GOT3 (cell line): ENCODE measurements around the gene SLC5A12.

Experiments
- DNase-seq: peaks from one replicate; lab custom pipeline; 2025; ENCODE audit warnings: mixed read lengths; lab: John Stamatoyannopoulos, UW

The SLC5A12 gene

DNA sequence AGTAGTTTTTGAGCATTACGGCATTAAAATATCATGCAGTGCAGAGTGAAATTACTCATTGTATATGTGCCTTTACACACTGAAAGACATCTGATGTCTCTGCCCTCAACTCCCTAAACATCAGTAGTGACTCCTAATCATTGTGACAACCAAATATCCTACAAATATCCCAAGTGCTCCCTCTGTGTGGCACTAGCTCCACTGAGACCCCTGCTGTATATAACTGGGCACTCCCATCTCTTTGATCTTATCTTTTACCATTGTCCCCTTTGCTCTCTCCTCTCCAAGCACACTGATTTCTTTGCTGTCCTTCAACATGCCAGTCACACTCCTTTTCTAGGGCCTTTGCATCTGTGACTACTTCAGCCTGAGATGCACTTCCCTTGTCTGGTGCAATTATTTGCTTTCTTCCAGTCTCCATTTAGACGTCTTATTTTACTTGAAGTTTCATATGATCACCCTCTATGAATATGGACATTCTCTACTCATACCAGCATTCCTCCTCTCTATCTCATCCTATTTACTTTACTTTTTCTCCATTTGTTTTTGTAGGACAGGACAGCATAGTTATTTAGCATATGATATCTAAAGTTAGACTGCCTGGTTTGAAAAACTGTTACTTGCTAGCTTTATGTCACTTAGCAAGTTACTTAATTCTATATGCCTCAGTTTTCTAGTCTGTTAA, 2.4 kb downstream of the SLC5A12 start:
- no peak for DNase-seq

DNA sequence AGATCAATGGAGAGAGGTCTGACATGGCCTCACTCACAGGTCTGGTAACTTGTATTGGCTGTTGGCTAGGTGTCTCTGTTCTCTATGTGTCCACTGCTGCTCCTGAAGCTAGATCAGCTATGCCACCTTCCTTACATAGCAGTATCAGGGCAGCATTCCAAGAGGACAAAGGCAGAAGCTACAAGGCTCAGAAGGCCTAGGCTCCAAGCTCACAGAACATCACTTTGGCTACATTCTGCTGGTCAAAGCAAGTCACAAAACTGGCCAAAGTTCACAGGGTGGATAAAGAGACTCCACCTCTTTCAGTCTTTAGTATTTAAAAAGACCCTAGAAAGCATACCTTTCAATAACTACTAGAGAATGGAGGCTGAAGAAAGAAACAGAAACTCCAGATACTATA, 4.1 kb downstream of the SLC5A12 start:
- DNase-seq, result no peak

GRCh38 chr11:26715133-26715532, 6.7 kb downstream of the SLC5A12 start:
- DNase-seq, result no peak

DNA sequence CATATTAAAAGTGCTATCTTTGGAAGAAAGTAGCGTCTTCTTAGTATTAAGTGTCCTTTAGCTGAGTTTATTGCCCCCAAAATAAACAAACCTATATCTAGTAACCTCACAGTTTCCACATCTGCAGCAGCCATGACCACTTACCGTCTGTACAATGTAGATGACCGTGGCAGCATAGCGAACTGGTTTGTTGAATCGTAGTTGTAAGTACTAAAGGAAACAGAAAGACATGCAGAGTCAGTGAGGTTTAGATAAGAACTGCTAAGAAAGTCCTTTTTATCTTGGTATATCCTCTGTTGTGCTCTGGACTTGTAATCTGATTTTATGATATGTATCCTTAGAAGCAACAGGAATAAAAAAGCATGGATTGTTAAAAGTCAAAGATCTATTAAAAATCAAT, 9.4 kb downstream of the SLC5A12 start:
- no peak for DNase-seq

GRCh38 chr11:26710489-26710888, 11.4 kb downstream of the SLC5A12 start:
- no peak for DNase-seq

DNA sequence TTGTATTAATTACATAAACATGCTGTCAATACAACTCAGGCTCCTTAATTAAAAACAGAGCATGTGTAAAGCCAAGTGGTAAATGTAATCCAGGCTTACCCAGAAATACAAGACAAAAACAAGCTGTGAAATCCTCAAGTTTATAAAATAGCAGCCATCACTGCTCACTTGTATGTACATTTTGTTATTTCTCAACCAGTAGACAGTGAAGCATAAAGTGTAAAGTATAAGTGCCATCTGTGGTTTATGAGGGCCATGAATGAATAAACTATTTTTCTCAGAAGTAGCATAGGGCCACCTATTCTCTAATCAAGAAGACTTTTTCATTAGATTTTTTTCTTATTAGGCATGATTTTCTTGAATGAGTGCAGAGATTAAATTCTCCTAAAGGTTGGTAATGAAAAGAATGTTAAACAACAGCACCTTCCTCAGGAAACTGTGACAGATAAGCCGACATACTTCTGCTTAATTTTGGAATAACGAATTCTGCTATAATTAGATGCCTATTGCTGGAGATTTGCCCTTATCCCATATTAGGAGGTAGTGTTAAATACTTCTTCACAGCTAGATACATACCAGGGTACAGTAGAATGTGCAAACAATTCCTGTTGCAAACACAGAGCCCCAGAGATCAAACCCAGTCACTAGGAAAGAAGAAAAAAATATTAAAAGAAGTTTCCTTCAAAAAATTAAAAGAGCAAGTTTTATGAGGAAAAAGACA, 13.0 kb downstream of the SLC5A12 start:
- DNase-seq, result no peak

GRCh38 chr11:26706181-26706580, 15.7 kb downstream of the SLC5A12 start:
- DNase-seq, result no peak

- no peak for DNase-seq
Measured at GRCh38 chr11:26704249-26704648, 17.6 kb downstream of the SLC5A12 start.

DNA sequence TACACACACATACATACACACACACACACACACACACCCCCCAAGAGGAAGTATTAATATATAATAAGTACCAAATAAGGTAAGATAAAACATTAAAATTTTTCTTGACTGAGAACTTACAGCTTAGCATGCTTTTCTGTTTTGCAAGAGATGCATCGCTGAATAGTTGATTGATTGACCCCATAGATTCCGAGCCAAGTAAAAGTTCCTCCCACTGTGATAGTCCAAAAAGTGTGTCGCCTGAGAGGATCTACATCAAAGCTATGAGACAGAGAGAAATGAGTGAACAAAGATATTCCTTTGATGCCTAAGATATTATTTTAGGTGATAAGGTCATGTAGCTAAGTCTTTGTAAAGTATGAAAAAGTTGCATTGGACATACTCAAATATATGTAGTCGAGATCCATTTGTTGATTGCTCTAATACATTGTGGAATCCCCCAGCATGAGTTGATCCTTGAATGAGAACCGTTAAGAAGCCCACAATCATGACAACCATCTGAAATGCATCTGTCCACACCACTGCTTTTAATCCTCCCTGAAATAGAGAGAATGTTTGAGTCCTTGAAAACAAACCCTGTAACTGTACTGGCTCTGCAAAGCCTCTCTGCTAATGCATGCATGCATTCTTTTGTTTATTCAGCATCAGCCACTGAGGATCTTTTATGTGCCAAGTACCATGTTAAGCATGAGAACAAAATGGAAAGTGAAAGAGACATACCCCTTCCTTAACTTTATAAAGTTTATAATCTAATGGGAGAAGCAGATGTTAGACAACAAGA, 18.3 kb downstream of the SLC5A12 start:
- no peak for DNase-seq

- DNase-seq, result no peak
Measured at GRCh38 chr11:26702406-26702805, 19.5 kb downstream of the SLC5A12 start.

- no peak for DNase-seq
Measured at GRCh38 chr11:26700574-26701235, 21.2 kb downstream of the SLC5A12 start.

- DNase-seq, result no peak
Measured at GRCh38 chr11:26698224-26698623, 23.6 kb downstream of the SLC5A12 start.

- DNase-seq, result no peak
Measured at GRCh38 chr11:26696330-26696729, 25.5 kb downstream of the SLC5A12 start.

GRCh38 chr11:26688701-26689100, 33.2 kb downstream of the SLC5A12 start:
- no peak for DNase-seq

DNA sequence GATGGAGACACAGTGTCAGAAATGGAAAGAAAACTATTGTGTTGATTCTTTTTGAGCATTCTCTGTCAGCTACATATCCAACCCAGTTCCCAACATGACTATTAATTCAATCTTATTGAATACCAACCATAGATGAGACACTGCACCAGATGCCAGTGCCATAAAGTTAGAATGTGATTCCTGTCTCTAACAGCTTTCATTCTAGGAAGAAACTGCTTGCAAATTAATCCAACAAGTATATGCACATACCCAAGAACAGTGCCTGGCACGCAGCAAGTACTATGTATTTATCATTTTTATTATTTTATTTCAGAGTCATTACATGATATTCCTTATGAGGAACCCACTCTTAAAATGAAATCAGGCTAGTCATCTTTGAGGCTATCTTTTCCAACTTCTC, 34.5 kb downstream of the SLC5A12 start:
- no peak for DNase-seq

DNA sequence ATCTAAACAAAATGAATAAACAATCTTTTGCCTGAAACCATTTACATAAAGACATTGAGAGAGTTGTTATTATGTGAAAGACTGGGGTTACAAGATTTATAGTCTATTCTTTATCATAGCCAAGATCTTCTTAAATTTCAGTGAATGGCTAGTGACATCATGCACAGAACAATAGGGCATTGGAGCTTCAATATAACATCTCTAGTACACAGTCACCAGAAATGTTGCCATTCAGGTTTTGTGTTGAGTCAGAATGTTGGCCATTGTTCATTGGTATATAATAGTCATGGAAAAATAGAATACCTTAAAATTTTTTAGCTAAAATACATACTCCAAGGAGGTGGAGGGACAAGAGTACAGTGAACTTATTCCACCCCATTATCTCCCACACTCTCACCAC, 44.3 kb downstream of the SLC5A12 start:
- no peak for DNase-seq

DNA sequence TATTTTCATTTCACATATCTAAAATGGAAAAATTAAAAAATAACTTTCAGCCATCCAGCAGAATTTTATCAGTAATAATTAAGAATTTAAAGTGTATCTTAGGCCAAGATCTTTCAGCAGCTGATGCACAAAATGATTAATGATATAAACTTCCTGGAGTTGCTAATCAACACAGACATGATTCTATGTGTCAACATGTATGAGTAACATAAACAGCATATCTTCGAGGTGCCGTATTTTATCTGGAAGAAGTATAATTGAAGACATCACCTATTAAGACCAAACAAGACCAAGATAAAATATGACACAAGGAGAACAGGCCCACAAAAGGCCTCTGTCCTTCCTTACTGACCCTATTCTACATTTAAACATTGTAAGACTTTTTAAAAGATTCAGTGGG, 45.2 kb downstream of the SLC5A12 start:
- DNase-seq, result no peak

GRCh38 chr11:26675233-26675928, 46.5 kb downstream of the SLC5A12 start:
- DNase-seq, result no peak

GRCh38 chr11:26665946-26666345, 55.9 kb downstream of the SLC5A12 start:
- no peak for DNase-seq

DNA sequence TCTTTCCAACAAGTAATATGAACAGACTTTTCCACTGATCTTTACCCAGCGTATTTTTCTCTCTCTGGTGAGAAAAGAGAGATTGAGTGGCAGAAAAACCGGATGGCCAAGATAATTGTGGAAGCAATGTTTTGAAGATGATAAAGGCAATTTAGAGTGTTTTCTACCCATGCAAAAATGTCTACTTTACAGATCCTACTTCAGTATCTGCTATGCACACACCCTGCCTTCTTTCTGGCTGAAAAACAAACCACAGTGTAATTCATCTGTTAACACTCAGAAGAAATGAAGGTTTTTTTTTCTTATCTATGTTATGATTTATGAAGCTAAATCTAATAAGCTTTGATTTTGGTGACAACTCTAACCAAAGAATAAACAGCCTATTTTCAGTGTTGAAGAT, 56.8 kb downstream of the SLC5A12 start:
- DNase-seq, result no peak

DNA sequence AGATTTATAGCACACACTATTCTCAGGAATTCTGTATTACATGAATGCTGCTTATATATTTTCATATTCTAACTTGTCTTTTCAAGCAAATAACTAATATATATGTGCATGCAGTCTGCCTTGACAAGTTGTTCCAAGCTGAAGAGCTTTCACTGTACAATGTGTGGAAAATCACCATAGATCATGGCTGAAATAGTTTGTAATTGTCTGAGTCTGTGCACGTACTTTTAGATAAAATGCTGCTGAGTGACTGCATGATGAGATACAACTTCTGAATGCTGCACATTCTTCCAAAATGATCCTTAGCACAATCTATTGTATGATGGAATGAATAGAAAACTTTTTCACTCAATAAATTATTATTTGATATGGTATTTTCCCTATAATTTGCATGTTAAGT, 58.9 kb downstream of the SLC5A12 start:
- no peak for DNase-seq

DNA sequence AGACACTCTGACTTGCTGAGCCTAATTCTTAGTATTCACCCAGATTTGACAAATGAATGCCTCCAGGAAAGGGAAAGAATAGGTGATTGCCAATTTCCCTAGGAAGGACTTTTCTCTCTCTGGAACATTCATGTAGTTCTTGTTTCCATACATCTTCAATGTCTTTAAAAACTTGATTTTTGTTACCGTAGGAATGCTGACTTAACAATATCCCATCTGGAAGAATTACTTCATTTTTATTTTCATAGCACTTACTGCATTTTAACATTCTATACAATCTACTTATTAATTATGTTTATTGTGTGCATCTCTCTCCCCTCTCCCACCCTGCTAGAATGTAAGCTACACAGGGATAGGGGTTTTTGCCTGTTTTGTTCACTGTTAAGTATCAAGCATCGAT, 66.6 kb downstream of the SLC5A12 start:
- DNase-seq, result no peak
